HG02943 (cell line): ENCODE data around the gene ZNF630.
"Not testable (repeated sequence)": the region's sequence is repeated elsewhere in the genome, so short reads cannot be mapped to it uniquely, and the experiment has no call there.

Experiments
- ATAC-seq: cut with Tn5 transposase; IDR thresholded peaks from one replicate; pipeline ENCODE4 v1.9.1; 2021; ENCODE audit warnings: mild to moderate bottlenecking, low read depth, moderate library complexity; ENCODE audit not compliant: unreplicated experiment

The ZNF630 gene

GRCh38 chrX:48030641-48031173 is 40.7 kb downstream of the ZNF630 start:
- not testable (repeated sequence) for ATAC-seq

- no peak for ATAC-seq
Measured at GRCh38 chrX:48030237-48030636, 41.2 kb downstream of the ZNF630 start.

- no peak for ATAC-seq
Measured at GRCh38 chrX:48028091-48028490, 43.3 kb downstream of the ZNF630 start.

GRCh38 chrX:48027545-48027944 is 43.9 kb downstream of the ZNF630 start:
- not testable (repeated sequence) for ATAC-seq

GRCh38 chrX:48025561-48025960 is 45.9 kb downstream of the ZNF630 start:
- ATAC-seq = no peak

GRCh38 chrX:48022738-48023137 is 48.7 kb downstream of the ZNF630 start:
- no peak for ATAC-seq

GRCh38 chrX:48022100-48022499 is 49.3 kb downstream of the ZNF630 start:
- no peak for ATAC-seq

- ATAC-seq = peak; percentile 53
Measured at GRCh38 chrX:48021026-48021900, 50.2 kb downstream of the ZNF630 start.

- ATAC-seq = not testable (repeated sequence)
Measured at GRCh38 chrX:48020472-48020871, 51.0 kb downstream of the ZNF630 start.

GRCh38 chrX:48019892-48020291 is 51.5 kb downstream of the ZNF630 start:
- not testable (repeated sequence) for ATAC-seq

GRCh38 chrX:48016583-48017310 is 54.7 kb downstream of the ZNF630 start:
- not testable (repeated sequence) for ATAC-seq

GRCh38 chrX:48009445-48009960 is 61.9 kb downstream of the ZNF630 start:
- ATAC-seq = not testable (repeated sequence)
